Measurements from ENCODE around the gene TAF11L14.
"Not testable (repeated sequence)": the region's sequence is repeated elsewhere in the genome, so short reads cannot be mapped to it uniquely, and the experiment has no call there.

- not testable (repeated sequence) for TF ChIP-seq CTCF (IDR thresholded peaks at IDR 0.05); POLR2AphosphoS5 (IDR thresholded peaks at IDR 0.05; ENCODE audit: low read depth, low read length)
Observed at GRCh38 chr5:17610092-17610491, 24.2 kb upstream of the TAF11L14 start, which contains the start of gene TAF11L12.

Measured in Panc1 (cell line).